Stimulated activated CD8-positive, alpha-beta memory T cell treated with anti-CD3 and anti-CD28 coated beads, Interleukin-7, amount 100 ng/mL, for 48 hours (primary cell): Measurements from ENCODE around the gene DOCK6.

Source experiments
- DNase-seq, 2 donors: peaks; one replicate each; pipeline ENCODE4 v3.0.0-alpha.2; 2020; ENCODE audit warnings: low read depth in 1 of 2; ENCODE audit errors: extremely low read depth in 1 of 2

Gene DOCK6

GRCh38 chr19:11279505-11280236, 17.3 kb upstream of the DOCK6 start:
- DNase-seq = no peak

- DNase-seq = no peak
Observed at GRCh38 chr19:11278670-11279069, 16.3 kb upstream of the DOCK6 start.

GRCh38 chr19:11274533-11275086, 12.3 kb upstream of the DOCK6 start:
- DNase-seq = no peak

GRCh38 chr19:11273989-11274388, 11.7 kb upstream of the DOCK6 start:
- no peak for DNase-seq

- DNase-seq = no peak
Observed at GRCh38 chr19:11273296-11273695, 11.0 kb upstream of the DOCK6 start.

GRCh38 chr19:11269408-11269807, 7.1 kb upstream of the DOCK6 start:
- DNase-seq = no peak

GRCh38 chr19:11268783-11269267, 6.5 kb upstream of the DOCK6 start:
- no peak for DNase-seq

- no peak for DNase-seq
Observed at GRCh38 chr19:11267316-11268085, 5.2 kb upstream of the DOCK6 start.

GRCh38 chr19:11265785-11266236, 3.5 kb upstream of the DOCK6 start:
- no peak for DNase-seq

GRCh38 chr19:11265177-11265784, 3.0 kb upstream of the DOCK6 start:
- no peak for DNase-seq

GRCh38 chr19:11264452-11265176, 2.3 kb upstream of the DOCK6 start:
- DNase-seq = no peak

GRCh38 chr19:11263726-11264125, 1.4 kb upstream of the DOCK6 start:
- no peak for DNase-seq

GRCh38 chr19:11261431-11261970, 823 bp downstream of the DOCK6 start:
- DNase-seq = no peak

GRCh38 chr19:11260996-11261395, 1.3 kb downstream of the DOCK6 start:
- no peak for DNase-seq

GRCh38 chr19:11257846-11258380, 4.4 kb downstream of the DOCK6 start:
- no peak for DNase-seq

GRCh38 chr19:11256189-11256588, 6.1 kb downstream of the DOCK6 start:
- no peak for DNase-seq

GRCh38 chr19:11254666-11255065, 7.7 kb downstream of the DOCK6 start:
- DNase-seq = no peak

GRCh38 chr19:11252665-11253355, 9.5 kb downstream of the DOCK6 start:
- no peak for DNase-seq

GRCh38 chr19:11251650-11252314, 10.5 kb downstream of the DOCK6 start:
- no peak for DNase-seq
